ENCODE results near the gene HS3ST1. TPM values are rescaled to one million over a fixed set of nuclear protein-coding genes. Genes with fewer than 3 reads are reported as not detected.

The HS3ST1 gene
- total RNA-seq, 2 donors from 2014 or later = 2.8 to 8.4 TPM

- Histone ChIP-seq H3K4me3 (no peak overlapping the region), H3K4me1 (no peaks in the 10 kb centered on the region), H3K27me3 (no peaks in the 10 kb centered on the region), H3K27ac (no peak overlapping the region), H3K9me3 (peaks cover 0 to 15% of the 10 kb centered on the region in 2 donors), H3K36me3 (no peaks in the 10 kb centered on the region)
- DNase-seq (ENCODE audit: low spot score) = no peak
- no peak for TF ChIP-seq CTCF (IDR thresholded peaks at IDR 0.05)
Measured at GRCh38 chr4:11456401-11456800, 27.7 kb upstream of the HS3ST1 start.

GRCh38 chr4:11455201-11455835 is 26.6 kb upstream of the HS3ST1 start:
- no peaks in the 10 kb centered on the region for H3K27me3 ChIP-seq
- H3K4me1 ChIP-seq = no peaks in the 10 kb centered on the region
- H3K4me3 ChIP-seq = no peak overlapping the region
- no peaks in the 10 kb centered on the region for H3K36me3 ChIP-seq
- no peak for DNase-seq (ENCODE audit: low spot score)
- peaks cover 0 to 11% of the 10 kb centered on the region in 2 donors for H3K9me3 ChIP-seq
- TF ChIP-seq CTCF (IDR thresholded peaks at IDR 0.05) = no peak
- H3K27ac ChIP-seq = no peak overlapping the region

- no peak for TF ChIP-seq CTCF (IDR thresholded peaks at IDR 0.05)
Measured at GRCh38 chr4:11451716-11452115, 23.0 kb upstream of the HS3ST1 start.

GRCh38 chr4:11446155-11446811 is 17.6 kb upstream of the HS3ST1 start:
- Histone ChIP-seq H3K4me3 (no peak overlapping the region), H3K4me1 (peaks cover 0 to 11% of the 10 kb centered on the region in 2 donors), H3K27ac (peak overlapping the region in 1 of 2 donors; percentile 0), H3K9me3 (no peaks in the 10 kb centered on the region), H3K36me3 (no peaks in the 10 kb centered on the region), H3K27me3 (no peaks in the 10 kb centered on the region)
- DNase-seq (ENCODE audit: low spot score) = no peak
- TF ChIP-seq CTCF (IDR thresholded peaks at IDR 0.05) = no peak

More at GRCh38 chr4:11451716-11452115, 23.0 kb upstream of the HS3ST1 start:
- no peaks in the 10 kb centered on the region for H3K36me3 ChIP-seq
- H3K27me3 ChIP-seq = no peaks in the 10 kb centered on the region
- H3K4me3 ChIP-seq = no peak overlapping the region
- no peaks in the 10 kb centered on the region for H3K9me3 ChIP-seq
- no peak for DNase-seq (ENCODE audit: low spot score)
- H3K4me1 ChIP-seq = peaks cover 0 to 2% of the 10 kb centered on the region in 2 donors
- H3K27ac ChIP-seq = no peak overlapping the region

- H3K27ac ChIP-seq = no peak overlapping the region
- no peak overlapping the region for H3K4me3 ChIP-seq
- H3K9me3 ChIP-seq = no peaks in the 10 kb centered on the region
- peaks cover 0 to 3% of the 10 kb centered on the region in 2 donors for H3K4me1 ChIP-seq
- H3K36me3 ChIP-seq = no peaks in the 10 kb centered on the region
- TF ChIP-seq CTCF (IDR thresholded peaks at IDR 0.05) = no peak
- DNase-seq (ENCODE audit: low spot score) = no peak
- H3K27me3 ChIP-seq = no peaks in the 10 kb centered on the region
Measured at GRCh38 chr4:11441194-11441556, 12.5 kb upstream of the HS3ST1 start.

Data from right atrium auricular region (tissue), 2 donors.